Stimulated activated CD8-positive, alpha-beta memory T cell treated with anti-CD3 and anti-CD28 coated beads, Interleukin-4, amount 100 ng/mL, for 48 hours (primary cell): ENCODE measurements around the gene SLC19A1.
"Not testable (repeated sequence)": the region's sequence is repeated elsewhere in the genome, so short reads cannot be mapped to it uniquely, and the experiment has no call there.

Experiments
- DNase-seq: peaks from one replicate; pipeline ENCODE4 v3.0.0-alpha.2; 2020

The SLC19A1 gene

DNA sequence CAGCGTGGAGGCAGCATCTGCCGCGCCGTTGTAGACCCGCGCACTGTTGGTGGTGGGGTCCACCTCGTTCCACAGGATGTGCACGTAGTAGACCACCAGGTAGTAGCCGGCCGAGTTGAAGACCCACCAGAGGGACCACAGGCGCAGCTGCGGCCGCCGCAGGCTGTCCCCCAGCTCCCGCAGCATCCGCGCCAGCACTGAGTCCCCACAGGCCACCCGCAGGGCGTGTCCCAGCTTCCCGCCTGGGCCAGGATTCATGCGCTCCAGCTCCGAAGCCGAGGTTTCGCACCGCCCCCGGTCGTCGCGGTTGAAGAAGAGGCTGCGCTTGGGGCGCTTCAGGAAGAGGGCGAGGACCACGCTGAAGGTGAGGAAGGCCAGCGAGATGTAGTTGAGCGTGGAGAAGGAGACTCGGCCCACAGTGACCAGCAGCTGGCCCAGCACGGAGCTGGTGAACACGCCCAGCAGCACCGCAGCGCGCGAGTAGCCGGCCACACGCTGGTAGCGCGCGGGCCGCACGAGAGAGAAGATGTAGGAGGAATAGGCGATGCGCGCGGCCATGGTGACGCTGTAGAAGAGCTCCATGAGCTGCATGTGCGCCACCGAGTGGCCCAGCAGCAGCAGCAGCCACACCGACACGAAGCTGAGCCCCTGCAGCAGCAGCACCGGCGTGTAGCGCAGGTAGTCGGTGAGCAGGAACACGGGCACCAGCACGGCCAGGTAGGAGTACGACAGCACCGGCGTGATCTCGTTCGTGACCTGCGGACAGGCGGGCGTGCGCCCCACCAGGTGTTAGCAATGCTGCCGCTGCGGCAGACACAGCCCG lies 10.6 kb downstream of the SLC19A1 start:
- DNase-seq, result no peak

DNA sequence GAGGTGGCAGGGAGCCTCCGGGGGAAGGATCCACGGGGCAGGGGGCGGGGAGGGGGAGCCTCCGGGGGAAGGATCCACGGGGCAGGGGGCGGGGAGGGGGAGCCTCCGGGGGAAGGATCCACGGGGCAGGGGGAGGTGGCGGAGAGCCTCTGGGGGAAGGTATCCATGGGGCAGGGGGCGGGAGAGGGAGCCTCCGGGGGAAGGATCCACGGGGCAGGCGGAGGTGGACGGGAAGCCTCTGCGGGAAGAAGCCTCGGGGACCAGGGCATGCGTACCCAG lies 11.2 kb downstream of the SLC19A1 start:
- not testable (repeated sequence) for DNase-seq

DNA sequence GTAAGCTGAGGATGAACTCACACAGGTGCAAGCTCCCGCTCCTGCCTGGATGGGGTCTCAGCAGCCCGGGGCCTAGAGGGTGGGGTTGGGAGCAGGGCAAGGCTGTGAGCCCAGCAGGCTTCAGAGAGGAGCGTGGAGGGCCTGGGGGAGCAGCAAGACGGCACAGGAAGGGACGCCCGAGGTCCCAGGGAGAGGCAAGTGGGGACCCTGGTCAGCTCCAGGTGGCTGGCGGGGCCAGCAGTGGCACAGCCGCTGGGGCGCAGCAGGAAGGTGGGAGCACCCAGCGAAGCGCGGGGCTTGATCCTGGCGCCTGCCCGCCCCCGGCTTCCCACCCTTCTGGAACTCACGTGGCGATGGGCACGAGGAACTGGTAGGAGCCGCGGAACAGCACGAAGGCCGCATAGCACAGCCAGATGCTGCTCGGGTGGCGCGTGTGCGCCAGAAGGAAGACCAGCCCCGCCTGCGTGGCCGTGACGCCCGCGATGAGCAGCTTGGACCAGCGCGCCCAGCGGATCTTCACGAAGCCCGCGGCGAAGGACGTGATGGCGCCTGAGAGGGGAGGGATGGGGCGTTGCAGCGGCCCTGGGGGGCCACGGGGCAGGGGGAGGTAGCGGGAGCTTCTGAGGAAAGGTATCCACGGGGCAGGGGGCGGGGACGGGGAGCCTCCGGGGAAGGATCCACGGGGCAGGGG lies 11.7 kb downstream of the SLC19A1 start:
- DNase-seq, result no peak

DNA sequence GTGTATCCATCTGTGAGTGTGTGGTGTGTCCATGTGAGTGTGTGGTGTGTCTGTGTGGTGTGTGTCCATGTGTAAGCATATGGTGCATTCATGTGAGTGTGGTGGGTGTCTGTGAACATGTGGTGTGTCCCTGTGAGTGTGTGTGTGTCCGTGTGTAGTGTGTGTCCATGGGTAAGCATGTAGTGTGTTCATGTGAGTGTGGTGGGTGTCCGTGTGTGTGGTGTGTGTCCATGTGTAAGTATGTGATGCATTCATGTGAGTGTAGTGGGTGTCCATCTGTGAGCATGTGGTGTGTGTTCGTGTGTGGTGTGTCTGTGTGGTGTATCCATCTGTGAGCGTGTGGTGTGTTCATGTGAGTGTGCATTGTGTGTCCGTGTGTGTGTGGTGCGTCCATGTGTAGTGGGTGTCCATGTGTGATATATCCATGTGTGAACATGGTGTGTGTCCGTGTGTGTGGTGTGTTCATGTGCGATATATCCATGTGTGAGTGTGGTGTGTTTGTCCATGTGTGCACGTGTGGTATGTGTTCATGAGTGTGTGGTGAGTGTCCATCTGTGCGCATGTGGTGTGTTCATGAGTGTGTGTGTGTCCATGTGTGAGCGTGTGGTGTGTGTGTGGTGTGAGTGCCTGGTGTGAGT lies 12.3 kb downstream of the SLC19A1 start:
- DNase-seq, result no peak

DNA sequence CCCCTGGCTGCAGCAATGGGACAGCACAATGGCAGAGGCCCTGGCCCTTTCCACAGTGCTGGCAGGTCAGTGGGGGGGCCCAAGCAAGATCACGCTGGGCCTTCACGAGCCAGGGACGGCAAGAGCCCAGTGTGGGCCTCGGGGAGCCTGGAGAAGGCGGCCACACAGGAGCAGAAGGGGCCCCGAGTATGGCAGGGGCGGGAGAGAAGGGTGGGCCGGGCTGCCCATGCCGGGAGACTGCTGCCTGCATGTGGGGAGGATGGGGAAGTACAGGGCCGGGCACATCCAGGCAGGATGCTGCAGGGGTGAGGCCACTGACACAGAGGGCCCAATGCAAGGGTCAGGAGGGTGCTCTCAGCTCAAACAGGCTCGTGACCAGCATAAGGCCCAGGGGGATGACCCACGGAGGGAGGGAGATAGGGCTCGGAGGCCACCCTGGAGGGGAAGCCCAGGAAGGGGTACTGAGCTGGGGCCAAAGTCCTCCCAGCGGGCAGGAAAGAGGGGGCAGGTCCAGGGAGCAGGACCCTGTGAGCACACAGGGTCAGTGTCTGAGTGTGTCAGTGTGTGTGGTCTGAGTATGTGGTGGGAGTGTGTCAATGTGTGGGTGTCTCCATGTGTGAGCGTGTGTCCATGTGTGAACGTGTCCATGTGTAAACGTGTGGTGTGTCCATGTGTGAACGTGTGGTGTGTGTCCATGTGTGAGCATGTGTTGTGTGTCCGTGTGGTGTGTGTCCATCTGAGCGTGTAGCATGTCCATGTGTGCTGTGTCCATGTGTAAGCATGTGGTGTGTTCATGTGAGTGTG lies 13.1 kb downstream of the SLC19A1 start:
- no peak for DNase-seq

DNA sequence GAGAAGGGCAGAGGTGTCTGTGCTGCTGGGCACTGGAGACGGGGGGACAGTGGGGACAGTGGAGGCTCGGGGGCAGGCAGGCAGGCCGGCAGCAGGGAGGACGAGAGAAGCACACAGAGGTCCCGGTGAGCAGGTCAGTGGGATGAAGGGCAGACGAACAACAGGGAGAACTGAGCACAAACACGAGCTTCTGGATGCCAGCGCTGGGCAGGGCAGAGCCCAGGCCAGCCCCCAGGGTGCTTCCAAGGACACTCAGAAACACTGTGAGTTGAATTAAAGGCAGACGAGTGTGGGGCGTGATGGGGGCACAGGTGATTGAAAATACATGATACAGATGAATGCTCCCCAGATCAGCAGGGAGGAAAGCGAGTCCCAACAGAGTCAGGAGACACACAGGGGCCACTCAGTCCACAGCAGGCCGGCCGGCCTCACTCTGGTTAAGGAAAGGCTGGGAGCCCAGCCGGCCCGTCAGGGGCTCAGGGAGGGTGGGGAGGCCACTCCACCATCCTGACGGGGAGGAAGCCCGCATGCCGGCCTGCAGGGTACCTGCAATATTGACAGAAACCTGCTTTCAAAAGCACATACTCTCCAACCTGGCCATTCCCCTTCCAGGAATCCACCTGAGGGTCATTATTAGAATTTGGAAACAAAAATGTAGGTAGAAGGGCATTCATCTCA lies 14.1 kb downstream of the SLC19A1 start:
- no peak for DNase-seq

DNA sequence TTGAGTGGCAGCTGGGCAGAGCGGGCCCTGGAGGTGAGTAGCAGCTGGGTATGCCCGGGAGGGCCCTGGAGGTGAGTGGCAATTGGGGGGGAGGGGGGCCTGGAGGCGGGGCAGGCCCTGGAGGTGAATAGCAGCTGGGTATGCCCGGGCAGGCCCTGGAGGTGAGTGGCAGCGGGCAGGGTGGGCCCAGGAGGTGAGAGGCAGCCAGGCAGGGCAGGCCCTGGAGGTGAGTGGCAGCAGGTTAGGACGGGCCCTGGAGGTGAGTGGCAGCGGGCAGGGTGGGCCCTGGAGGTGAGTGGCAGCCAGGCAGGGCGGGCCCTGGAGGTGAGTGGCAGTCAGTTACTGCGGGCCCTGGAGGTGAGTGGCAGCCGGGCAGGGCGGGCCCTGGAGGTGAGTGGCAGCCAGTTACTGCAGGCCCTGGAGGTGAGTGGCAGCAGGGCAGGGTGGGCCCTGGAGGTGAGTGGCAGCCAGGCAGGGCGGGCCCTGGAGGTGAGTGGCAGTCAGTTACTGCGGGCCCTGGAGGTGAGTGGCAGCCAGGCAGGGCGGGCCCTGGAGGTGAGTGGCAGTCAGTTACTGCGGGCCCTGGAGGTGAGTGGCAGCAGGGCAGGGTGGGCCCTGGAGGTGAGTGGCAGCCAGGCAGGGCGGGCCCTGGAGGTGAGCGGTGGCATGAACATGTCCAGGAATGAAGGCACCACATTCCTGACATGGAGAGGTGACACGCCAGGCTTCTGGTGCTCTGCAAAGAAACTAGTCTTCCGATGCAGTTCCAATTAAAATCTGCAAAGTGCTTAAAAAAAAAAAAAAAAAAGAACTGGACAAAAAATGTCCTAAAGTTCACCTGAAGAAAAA lies 14.9 kb downstream of the SLC19A1 start:
- not testable (repeated sequence) for DNase-seq

DNA sequence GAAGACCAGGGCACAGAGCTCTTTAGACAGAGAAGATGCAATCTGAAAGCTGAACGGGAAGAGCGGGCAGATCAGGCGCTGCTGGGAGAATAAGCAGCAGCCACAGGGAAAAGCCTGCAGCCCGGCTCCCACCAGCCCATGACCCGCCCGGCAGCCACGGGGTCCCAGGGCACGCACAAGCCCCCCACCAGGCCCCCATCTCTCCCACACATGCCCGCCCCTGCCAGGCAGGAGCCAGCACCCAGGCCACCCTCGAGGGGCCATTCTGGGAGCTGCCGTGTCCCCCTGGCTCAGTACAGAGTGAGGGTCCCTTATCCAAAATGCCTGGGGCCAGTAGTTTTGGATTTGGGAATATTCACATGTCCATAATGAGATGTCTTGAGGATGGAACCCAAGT lies 16.3 kb downstream of the SLC19A1 start:
- DNase-seq, result no peak

DNA sequence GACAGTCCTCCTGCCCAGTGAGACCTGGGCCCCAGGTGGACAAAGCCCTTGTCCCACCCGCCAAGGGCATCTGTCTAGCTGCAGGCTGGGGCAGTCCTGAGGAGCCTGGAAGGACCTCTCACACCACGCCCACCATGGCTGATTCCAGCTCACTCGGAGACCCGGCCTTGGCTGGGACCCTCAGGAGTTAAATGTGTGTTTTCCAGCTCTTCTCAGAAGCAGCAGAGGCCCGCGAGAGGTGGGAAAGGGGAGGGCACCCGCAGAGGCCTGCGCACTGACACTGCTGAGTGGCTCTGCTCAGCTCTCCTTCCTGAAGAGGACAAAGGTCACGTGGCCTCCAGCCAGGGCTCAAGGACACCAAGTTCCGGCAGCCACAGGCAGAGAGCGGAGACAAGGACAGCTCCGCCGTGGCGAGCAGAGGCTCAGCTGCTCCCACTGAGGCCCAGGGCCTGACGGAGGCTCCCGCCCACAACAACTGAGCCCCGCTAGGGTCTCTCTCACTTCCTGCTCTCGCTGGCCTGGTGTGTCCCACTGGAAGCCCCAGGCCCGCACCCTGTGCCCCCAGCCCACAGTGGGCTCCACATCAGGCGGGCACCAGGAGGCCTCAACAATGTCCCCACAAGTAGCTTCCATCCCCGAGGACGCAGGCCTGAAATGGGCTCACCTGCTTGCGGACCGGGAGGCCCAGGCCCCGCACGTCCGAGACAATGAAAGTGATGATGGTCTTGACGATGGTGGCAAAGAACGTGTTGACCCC lies 16.9 kb downstream of the SLC19A1 start:
- DNase-seq, result no peak

DNA sequence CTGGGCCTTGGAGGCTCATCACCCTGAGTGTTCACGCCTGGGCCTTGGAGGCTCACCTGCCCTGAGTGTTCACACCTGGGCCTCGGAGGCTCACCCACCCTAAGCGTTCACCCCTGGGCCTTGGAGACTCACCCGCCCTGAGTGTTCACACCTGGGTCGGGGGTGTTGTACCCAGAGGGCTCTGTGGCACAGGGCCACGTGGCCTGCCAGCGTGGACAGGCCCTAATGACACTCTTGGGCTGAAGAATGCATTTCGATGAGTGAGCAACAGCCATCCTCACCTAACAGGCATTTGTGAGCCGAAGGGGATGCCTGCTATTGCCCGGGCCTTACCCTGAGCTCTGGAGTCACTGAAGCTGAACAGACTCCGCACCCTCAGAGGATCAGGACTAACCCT lies 17.5 kb downstream of the SLC19A1 start:
- DNase-seq, result no peak

DNA sequence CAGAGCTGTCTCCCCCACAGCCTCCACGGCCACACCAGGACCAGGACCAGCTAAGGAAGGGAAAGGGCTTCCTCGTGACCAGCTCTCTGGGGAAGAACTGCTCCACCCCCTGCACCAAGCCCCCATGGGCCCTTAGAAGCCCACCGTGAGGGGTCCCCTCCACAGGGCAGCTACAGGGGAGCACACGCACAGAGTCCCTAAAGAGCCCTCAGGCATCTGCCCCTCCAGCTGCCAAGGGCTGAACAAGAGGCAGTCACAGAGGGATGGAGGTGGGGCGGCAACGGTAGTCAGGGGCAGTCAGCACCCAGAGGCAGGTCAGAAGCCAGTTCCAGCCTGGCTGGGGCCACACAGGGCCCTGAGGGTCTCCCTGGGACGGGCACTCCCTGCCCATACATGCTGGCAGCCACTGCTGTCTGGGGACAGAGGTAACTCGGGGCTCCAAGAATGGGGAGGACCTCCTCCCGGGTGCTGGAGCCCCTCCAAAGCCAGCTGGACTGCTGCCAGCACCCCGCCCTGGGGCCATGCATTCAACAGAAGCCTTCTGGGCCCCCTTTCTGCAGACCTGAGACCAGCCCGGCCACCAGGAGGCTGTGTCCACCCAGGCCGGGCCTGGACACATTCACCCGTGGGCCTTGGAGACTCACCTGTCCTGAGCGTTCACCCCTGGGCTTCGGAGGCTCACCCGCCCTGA lies 18.7 kb downstream of the SLC19A1 start:
- no peak for DNase-seq

DNA sequence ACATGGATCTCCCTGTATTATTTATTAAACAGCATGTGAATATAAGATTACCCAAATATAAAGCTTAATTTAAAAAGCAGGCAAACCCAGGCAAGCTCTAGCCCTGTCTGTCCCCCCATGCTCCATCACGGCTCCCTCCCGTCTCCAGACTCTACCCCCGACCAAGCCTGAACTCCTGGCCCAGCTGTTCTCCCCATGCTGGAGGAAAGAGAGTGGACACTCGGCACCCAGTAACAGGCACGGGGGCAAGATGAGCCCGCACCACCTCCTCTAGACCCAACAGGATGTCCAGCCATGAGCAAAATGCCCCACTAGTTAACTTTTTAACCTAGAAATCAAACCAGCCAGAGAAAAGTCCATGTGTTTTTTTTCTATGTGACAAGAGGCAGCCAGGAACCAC lies 19.3 kb downstream of the SLC19A1 start:
- DNase-seq, result no peak

DNA sequence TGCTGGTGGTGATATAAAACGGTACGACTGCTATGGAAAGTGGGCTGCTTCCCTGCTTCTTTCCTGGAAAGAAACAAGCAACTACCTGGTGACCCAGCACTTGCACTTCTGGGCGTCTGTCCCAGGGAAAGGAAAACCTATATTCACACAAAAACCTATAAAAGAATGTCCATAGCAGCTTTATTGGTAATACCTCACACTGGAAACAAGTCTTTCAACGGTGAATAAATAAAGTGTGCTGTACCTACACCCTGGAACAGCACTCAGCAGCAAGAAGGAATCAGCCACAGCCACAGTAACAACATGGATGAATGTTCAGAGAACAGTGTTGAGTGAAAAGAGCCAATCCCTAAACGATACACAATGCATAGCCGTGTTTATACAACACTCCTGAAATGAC lies 19.9 kb downstream of the SLC19A1 start:
- DNase-seq, result no peak

DNA sequence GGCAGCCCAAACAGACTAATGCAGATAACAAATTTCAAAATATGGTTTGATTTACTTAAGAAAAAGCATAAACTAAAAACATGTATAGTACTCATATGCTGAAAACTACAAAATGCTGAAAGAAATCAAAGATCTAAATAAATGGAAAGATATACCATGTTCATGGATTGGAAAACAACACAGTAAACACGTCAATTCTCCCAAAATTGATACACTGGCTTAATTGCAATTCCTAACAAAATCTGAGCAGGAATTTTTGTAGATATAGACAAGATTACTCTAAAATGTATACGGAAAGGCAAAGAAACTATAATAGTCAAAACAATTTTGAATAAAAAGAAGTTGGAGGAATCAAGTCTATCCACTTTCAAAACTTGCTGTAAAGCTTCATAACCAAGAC lies 21.0 kb downstream of the SLC19A1 start:
- no peak for DNase-seq

DNA sequence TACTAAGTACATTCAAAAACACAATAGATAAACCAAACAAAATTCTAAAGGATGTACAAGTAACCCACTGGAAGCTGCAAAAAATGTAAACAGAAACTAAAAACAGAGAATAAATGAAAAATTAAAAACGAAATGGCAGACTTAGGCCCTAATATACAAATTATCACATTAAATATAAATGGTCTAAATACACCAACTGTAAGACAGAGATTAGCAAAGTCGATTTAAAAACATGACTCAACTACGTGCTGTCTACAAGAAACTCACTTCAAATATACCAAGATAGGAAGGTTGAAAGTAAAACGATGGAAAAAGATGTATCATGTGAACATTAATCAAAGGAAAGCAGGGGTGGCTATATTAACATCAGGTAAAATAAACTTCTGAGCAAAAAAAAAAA lies 23.1 kb downstream of the SLC19A1 start:
- DNase-seq, result no peak

DNA sequence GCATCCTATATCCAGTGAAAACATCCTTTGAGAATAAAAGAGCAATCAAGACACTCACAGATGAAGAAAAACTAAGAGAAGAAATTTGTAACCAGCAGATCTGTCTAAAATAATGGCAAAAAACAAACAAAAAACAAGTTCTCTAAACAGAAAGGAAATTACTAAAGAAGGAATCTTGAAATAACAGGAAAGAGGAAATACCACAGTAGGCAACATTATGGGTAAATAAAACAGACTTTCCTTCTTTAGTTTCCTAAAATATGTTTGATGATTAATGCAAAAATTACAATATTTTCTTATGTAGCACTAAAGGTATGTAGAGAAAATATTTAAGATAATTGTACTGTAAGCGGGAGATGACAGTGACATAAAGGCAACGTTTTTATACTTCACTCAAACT lies 23.5 kb downstream of the SLC19A1 start:
- no peak for DNase-seq

DNA sequence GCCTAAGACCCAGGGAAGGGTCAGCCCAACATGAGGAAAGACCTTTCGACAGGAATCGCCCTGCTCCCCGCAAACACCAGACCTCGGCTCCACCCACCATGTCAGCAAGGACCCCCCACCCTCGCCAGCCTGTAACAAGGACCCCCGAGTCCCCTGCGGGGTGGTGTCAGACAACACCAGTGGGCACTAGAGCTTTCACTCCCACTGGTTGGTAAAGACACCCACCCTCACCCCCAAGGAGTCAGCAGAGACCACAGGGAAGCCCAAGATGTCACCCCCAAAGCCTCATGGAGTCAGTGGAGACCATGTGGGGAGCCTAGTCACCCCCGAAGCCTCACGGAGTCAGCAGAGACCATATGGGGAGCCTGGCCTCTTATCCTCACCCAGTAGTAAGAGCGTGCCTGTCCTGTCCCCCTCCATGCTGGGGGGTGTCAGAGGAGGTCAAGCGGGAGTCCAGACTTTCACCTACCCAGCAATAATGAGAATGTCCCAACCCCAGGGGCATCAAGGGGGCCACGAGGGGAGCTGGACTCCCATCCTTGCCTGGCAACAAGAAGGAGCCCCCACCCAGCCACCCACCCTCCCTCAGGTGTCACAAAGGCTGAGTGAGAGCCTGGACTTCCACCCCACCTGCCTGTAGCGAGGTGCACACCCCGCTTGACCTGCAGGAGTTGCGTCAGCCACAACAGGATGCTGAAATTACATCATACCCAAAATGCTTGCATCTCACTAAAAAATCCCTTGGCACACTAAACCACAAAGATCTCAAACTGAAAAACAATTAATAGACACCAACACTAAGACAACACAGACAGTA lies 24.8 kb downstream of the SLC19A1 start:
- no peak for DNase-seq

DNA sequence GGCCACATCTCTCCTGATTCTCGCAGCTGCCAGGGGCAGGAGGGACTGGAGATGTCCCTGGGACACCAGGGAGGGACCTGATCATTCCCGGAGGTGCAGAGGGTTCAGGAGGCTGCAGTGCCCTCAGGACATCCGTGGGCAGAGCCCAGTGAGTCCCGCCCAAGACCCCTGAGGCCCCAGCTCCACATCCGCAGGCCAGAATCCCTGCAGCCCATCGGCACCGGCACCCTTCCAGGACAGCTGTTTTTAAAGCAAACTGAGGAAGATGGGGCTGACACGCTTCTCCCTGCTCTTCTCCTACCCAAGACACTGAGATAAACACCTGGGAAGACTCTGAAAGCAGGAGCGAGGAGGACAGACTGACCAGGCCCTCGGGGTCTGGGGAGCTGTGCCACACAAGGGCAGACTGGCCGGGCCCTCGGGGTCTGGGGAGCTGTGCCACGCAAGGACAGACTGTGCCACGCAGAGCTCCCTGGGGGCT lies 25.5 kb downstream of the SLC19A1 start:
- DNase-seq, result no peak

DNA sequence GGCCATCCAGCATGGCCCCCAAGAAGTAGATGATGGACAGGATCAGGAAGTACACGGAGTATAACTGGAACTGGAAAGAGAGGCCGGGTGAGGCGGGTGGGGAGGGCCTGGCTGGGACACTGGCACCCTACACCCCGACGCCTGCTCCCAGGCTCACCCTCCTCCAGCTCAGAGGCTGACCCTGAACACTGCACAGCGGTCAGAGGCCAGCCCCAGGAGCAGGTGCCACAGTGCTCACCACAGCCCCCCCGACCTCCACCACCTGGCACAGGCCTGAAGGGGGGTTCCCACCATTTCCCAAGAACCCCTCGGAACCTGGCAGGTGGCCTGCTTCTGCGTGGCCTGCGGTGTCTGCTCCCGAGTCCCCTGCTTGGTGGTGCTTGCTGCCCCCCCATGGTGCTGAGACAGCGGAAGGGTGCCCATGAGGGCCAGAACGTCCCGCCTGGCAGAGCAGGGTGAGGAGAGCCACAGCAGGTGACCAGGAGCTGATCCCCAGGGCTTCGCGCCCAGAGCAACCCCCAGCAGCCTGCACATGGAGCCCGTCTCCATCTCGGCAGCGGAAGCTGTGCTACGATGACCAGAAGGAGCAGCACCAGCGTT lies 26.1 kb downstream of the SLC19A1 start:
- DNase-seq, result no peak
